Psoas muscle (tissue), 8 donors: ENCODE data around the gene MAGI1. TPM values are rescaled to one million over a fixed set of nuclear protein-coding genes. Genes with fewer than 3 reads are reported as not detected.

Experiments
- ATAC-seq, 4 donors: fragments of 200-7000 bp; cut with Tn5 transposase; one replicate each; pipeline ENCODE4 v1.9.1; 2020; ENCODE audit warnings: moderate library complexity in 3 of 4, mild to moderate bottlenecking in 2 of 4
- DNase-seq, 2 donors: peaks; one replicate each; pipeline ENCODE4 v3.0.0-alpha.2; 2020
- H3K27ac ChIP-seq: fragments of 200-600 bp; one replicate; pipeline ENCODE4 v1.8.0; 2022
- H3K27me3 ChIP-seq, 3 donors: fragments of 200-600 bp in 1 of 3; one replicate each; pipeline versions ENCODE4 v1.6.1 to v1.8.0; 2013 to 2022; ENCODE audit warnings: low read length in 2 of 3, mild to moderate bottlenecking in 2 of 3, moderate library complexity in 1 of 3; ENCODE audit not compliant: insufficient read depth in 3 of 3
- H3K36me3 ChIP-seq, 2 donors: fragments of 200-600 bp in 1 of 2; one replicate each; pipeline versions ENCODE4 v1.6.1 to v1.8.0; 2013 to 2022; ENCODE audit warnings: low read depth in 1 of 2, mild to moderate bottlenecking in 1 of 2, moderate library complexity in 1 of 2; ENCODE audit not compliant: insufficient read depth in 1 of 2
- H3K4me1 ChIP-seq: fragments of 200-600 bp; one replicate; pipeline ENCODE4 v1.8.0; 2022
- H3K4me3 ChIP-seq: fragments of 200-600 bp; one replicate; pipeline ENCODE4 v1.8.0; 2022; ENCODE audit warnings: mild to moderate bottlenecking
- H3K9me3 ChIP-seq: fragments of 200-600 bp; one replicate; pipeline ENCODE4 v1.8.0; 2022
- CTCF ChIP-seq: fragments of 200-600 bp; IDR thresholded peaks from one replicate; pipeline ENCODE4 v1.8.0; 2022; ENCODE audit warnings: antibody characterized with exemption
- WGBS, 3 donors: extraction: QIAGEN DNeasy Blood & Tissue Kit; methylation state at CpG; one replicate each; pipeline versions ENCODE4 v1.1.6 to v1.1.7; 2013; 5-methylcytosine and 5-hydroxymethylcytosine counted together
- intact Hi-C, 2 donors: fragments of 100-400 bp; cut with DNase I; formaldehyde crosslinking; loops; one replicate each; pipeline versions ENCODE4 v1.11.0 to v1.14.2; 2022
- polyA plus RNA-seq, 3 donors: library from polyadenylated mRNA; stranded (reverse); fragments of 200-250 nt; gene quantifications; one replicate each; pipeline ENCODE4 v1.2.3, GENCODE V29; 2013
- total RNA-seq, 4 donors: library from RNA; stranded (reverse); fragmentation: NEBNext Ultra II Directional in 2 of 4; extraction: Animal tissue kit (Norgen Biotek cat#: 25700) in 2 of 4; gene quantifications; one replicate each; pipeline versions ENCODE4 v1.2.1 to v1.2.4, GENCODE V29; 2021 to 2023
- donor health status: healthy with polysubstance abuse.
- donor health status: DM: no; HTN: no; CAD: no; lungs with moderate emphysema.
- donor health status: Bipolar disorder and iron deficiency.
- donor health status: healthy.
- donor health status: DM: yes; HTN: yes; CAD: no.
- donor health status: DM: no; HTN: no; CAD: no.
- donor health status: DM: no; HTN: no; CAD: no.
- donor health status: DM: yes; HTN: yes; CAD: no.

The MAGI1 gene
- total and polyA plus RNA-seq, 7 donors, result 4.5 to 8.1 (median 6.3) TPM

DNA sequence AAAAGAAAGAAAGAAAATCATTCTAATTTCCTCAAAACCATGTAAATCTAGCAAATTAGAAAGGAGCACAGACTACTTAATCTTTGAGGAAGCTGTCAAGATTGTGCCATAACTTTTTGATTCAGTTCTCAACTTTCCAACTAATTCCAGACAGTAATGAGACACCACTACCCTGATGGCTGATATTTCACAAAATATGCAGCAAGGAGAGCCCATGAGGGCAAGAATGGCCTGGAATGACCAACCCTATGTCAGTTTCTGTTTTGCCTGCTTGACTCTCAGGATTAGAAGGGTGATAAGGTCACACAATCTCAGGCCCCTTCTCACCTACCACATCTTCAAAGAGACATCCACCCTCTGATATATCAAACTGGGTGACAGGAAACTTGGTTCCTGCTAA, 134.7 kb downstream of the MAGI1 start:
- Histone ChIP-seq H3K4me3 (no peak overlapping the region), H3K4me1 (no peaks in the 10 kb centered on the region), H3K27me3 (no peaks in the 10 kb centered on the region), H3K36me3 (no peaks in the 10 kb centered on the region), H3K9me3 (no peaks in the 10 kb centered on the region), H3K27ac (no peak overlapping the region)
- intact Hi-C loops, result loop anchor here in 1 of 2 donors (10.0 kb wide), 1 partner anchor 119 kb away; no protein-coding TSS in a partner anchor
- no peak for DNase-seq
- no peak for TF ChIP-seq CTCF
- ATAC-seq, result no peak

DNA sequence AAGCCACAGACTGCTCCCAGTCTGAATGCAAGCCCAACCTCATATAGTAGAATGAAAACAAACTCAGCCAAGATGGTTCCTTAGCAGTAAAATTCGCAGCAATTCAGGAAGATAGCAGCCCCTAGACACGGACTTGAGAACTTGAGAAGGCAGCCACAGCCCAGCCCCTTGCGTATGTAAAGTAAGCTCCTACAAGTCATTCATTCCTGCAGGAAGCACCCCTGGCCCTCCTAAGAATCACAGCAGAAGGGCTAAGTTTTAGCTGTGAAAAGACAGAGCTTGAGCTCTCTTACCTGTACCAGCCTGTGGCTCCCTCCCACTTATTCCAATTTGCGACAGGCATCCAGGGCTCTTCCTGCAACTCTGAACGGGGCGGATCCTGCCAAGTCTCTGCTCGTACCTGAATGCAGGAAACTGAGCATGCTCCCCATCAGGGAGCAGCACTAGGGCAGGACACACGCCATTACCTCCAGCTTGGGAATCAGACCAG, 136.4 kb downstream of the MAGI1 start:
- H3K9me3 ChIP-seq, result no peaks in the 10 kb centered on the region
- TF ChIP-seq CTCF, result no peak
- no peak overlapping the region for H3K4me3 ChIP-seq
- DNase-seq, result no peak
- H3K27me3 ChIP-seq, result no peaks in the 10 kb centered on the region
- intact Hi-C loops, result loop anchor here in 1 of 2 donors (10.0 kb wide), 1 partner anchor 118 kb away; no protein-coding TSS in a partner anchor
- no peak for ATAC-seq
- 70 to 73% (median 70%) methylated on average over 8 of the region's 8 CpGs for WGBS, 3 donors
- no peak overlapping the region for H3K27ac ChIP-seq
- no peaks in the 10 kb centered on the region for H3K36me3 ChIP-seq
- no peaks in the 10 kb centered on the region for H3K4me1 ChIP-seq

DNA sequence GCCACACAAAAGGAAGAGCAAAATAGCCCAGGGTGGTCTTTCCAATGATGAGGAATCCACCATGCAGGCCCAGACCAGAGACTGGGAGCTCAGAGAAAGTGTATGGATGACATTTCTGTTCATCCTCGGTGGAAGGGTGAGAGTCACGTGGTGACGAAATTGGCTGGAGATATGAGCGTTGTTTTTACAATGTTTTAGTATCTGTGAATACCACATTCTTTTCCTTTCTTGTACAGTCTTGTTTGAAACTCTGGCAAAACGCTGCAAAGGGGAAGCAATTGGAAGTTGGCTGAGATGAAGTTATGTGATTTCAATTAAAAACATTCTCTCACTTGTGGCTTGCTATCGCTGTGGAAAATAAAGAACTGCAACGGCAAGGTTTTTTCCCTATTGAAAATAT, 137.5 kb downstream of the MAGI1 start:
- no peak overlapping the region for H3K27ac ChIP-seq
- DNase-seq (no peak), ATAC-seq (no peak)
- intact Hi-C loops, result loop anchor here in 1 of 2 donors (10.0 kb wide), 1 partner anchor 116 kb away; no protein-coding TSS in a partner anchor
- H3K27me3 ChIP-seq, result no peaks in the 10 kb centered on the region
- H3K36me3 ChIP-seq, result no peaks in the 10 kb centered on the region
- no peaks in the 10 kb centered on the region for H3K9me3 ChIP-seq
- no peak for TF ChIP-seq CTCF
- no peaks in the 10 kb centered on the region for H3K4me1 ChIP-seq
- WGBS, 3 donors, result 71 to 79% (median 71%) methylated on average over 7 of the region's 7 CpGs
- no peak overlapping the region for H3K4me3 ChIP-seq

GRCh38 chr3:65899226-65899625, 139.5 kb downstream of the MAGI1 start:
- DNase-seq, result no peak
- intact Hi-C loops, result no loop called here
- Histone ChIP-seq H3K4me1 (no peaks in the 10 kb centered on the region), H3K27me3 (no peaks in the 10 kb centered on the region), H3K9me3 (no peaks in the 10 kb centered on the region), H3K27ac (no peak overlapping the region), H3K4me3 (no peak overlapping the region), H3K36me3 (no peaks in the 10 kb centered on the region)
- no peak for TF ChIP-seq CTCF
- ATAC-seq, result no peak
- 74 to 90% (median 90%) methylated on average over 1 of the region's 1 CpG for WGBS, 3 donors

- H3K27ac ChIP-seq, result no peak overlapping the region
- H3K4me1 ChIP-seq, result no peaks in the 10 kb centered on the region
- H3K9me3 ChIP-seq, result no peaks in the 10 kb centered on the region
- TF ChIP-seq CTCF, result no peak
- 55 to 82% (median 72%) methylated on average over 3 of the region's 3 CpGs for WGBS, 3 donors
- intact Hi-C loops, result no loop called here
- no peaks in the 10 kb centered on the region for H3K27me3 ChIP-seq
- H3K36me3 ChIP-seq, result no peaks in the 10 kb centered on the region
- H3K4me3 ChIP-seq, result no peak overlapping the region
- no peak for ATAC-seq
- no peak for DNase-seq
These were observed 141.0 kb downstream of the MAGI1 start for GRCh38 chr3:65897766-65898165.
